Chondrocyte (in vitro differentiated cells): ENCODE data around the gene ARID4B. TPM values are rescaled to one million over a fixed set of nuclear protein-coding genes. Genes with fewer than 3 reads are reported as not detected.

Experiments used
- DNase-seq: peaks from one replicate; pipeline ENCODE4 v3.0.0; 2021; ENCODE audit warnings: mixed read lengths, low spot score
- H3K27ac Mint-ChIP-seq: one replicate; pipeline ENCODE4 v1.8.0; 2021; ENCODE audit warnings: mild to moderate bottlenecking, moderate library complexity, mixed read lengths; ENCODE audit not compliant: unreplicated experiment
- H3K27me3 Mint-ChIP-seq: 2 replicates; pipeline ENCODE4 v1.8.0; 2021; ENCODE audit warnings: low read depth, mixed read lengths
- H3K36me3 Mint-ChIP-seq: 2 replicates; pipeline ENCODE4 v1.8.0; 2021; ENCODE audit warnings: low read depth, mixed read lengths
- H3K4me1 Mint-ChIP-seq: 2 replicates; pipeline ENCODE4 v1.8.0; 2021; ENCODE audit warnings: low read depth, mild to moderate bottlenecking, mixed read lengths
- H3K4me3 Mint-ChIP-seq: one replicate; pipeline ENCODE4 v1.8.0; 2021; ENCODE audit warnings: mild to moderate bottlenecking, moderate library complexity, mixed read lengths; ENCODE audit not compliant: unreplicated experiment
- H3K9me3 Mint-ChIP-seq: 2 replicates; pipeline ENCODE4 v1.8.0; 2021; ENCODE audit warnings: low read depth, mixed read lengths
- total RNA-seq: library from RNA; stranded (reverse); gene quantifications from 3 replicates; pipeline ENCODE4 v1.2.1, GENCODE V29; 2021
- TF ChIP-seq, protein P1 (sequence below): fragments of 200-600 bp; sonication (generic); IDR thresholded peaks from 2 replicates; pipeline ENCODE4 v1.5.0; 2021; ENCODE audit warnings: antibody characterized with exemption, mild to moderate bottlenecking, moderate library complexity

Gene ARID4B
- total RNA-seq, 1 donor from 2014 or later: 26.5 TPM

DNA sequence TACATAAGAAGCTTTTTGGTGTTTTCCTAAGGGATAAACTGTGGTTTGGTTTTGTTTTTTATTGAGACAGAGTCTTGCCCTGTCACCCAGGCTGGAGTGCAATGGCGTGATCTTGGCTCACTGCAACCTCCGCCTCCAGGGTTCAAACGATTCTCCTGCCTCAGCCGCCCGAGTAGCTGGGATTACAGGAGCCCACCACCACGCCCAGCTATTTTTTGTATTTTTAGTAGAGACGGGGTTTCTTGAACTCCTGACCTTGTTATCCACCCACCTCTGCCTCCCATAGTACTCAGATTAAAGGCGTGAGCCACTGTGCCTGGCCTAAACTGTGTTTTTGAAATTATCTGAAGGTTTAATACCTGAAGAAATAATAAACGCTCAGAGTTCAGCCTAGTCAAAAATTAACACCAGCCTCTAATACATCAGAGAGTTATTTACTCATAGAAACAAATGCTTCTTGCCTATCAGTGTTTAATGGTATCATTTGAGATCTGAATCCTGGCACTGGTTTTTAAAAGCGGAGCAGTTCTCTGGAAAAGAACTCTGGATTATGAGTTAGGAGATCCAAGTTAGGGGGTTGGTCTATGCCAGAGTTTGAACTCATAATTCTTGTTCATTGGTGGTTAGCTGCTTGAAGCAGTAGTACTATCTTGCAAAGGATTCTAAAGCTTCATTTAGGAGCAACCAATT is 28.7 kb downstream of the ARID4B start:
- Mint-ChIP-seq H3K36me3 (no peaks in the 10 kb centered on the region), H3K9me3 (peaks cover 3% of the 10 kb centered on the region), H3K27ac (no peak overlapping the region), H3K27me3 (no peaks in the 10 kb centered on the region), H3K4me3 (no peak overlapping the region), H3K4me1 (peaks cover 24% of the 10 kb centered on the region)
- TF ChIP-seq, protein P1, sequence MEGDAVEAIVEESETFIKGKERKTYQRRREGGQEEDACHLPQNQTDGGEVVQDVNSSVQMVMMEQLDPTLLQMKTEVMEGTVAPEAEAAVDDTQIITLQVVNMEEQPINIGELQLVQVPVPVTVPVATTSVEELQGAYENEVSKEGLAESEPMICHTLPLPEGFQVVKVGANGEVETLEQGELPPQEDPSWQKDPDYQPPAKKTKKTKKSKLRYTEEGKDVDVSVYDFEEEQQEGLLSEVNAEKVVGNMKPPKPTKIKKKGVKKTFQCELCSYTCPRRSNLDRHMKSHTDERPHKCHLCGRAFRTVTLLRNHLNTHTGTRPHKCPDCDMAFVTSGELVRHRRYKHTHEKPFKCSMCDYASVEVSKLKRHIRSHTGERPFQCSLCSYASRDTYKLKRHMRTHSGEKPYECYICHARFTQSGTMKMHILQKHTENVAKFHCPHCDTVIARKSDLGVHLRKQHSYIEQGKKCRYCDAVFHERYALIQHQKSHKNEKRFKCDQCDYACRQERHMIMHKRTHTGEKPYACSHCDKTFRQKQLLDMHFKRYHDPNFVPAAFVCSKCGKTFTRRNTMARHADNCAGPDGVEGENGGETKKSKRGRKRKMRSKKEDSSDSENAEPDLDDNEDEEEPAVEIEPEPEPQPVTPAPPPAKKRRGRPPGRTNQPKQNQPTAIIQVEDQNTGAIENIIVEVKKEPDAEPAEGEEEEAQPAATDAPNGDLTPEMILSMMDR: no peak
- DNase-seq: no peak

DNA sequence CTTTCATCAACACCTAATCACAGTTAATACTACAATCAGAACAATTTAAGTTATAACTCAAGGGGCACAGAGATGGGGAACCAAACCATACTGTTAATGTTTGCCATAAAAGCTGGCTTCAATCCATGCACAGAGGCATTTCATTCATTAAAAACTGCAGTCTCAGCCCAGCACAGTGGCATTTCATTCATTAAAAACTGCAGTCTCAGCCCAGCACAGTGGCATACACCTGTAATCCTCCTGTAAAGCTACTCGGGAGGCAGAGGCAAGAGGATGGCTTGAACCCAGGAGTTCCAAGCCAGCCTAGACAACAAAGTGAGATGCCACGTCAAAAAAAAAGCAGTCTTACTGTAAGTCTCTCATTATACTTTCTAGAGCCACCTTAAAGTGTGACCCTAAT is 29.2 kb downstream of the ARID4B start:
- TF ChIP-seq, protein P1: no peak
- no peak for DNase-seq
- peaks cover 24% of the 10 kb centered on the region for H3K4me1 Mint-ChIP-seq
- H3K4me3 Mint-ChIP-seq: no peak overlapping the region
- no peaks in the 10 kb centered on the region for H3K36me3 Mint-ChIP-seq
- H3K27me3 Mint-ChIP-seq: no peaks in the 10 kb centered on the region
- no peak overlapping the region for H3K27ac Mint-ChIP-seq
- peaks cover 3% of the 10 kb centered on the region for H3K9me3 Mint-ChIP-seq

DNA sequence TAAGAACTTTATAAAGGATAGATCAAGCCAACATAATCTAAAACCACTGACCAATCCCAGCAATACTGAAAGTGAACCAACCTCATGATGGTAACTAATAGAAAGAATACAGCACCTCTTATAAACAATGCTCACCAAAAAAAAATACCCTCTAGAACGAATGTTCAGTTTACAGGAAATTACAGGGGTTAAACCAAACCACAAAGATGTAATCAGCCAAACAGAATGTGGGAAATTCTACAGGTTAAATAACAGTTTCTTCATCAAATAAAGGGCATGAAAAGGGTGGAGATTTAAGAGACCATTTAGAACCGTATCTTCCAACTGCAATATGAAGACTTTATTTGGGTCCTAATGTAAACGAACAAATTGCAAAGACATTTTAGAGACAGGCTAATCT is 30.4 kb downstream of the ARID4B start:
- Mint-ChIP-seq H3K9me3 (peaks cover 3% of the 10 kb centered on the region), H3K27me3 (no peaks in the 10 kb centered on the region), H3K36me3 (no peaks in the 10 kb centered on the region), H3K4me3 (no peak overlapping the region), H3K27ac (peak overlapping the region; percentile 18), H3K4me1 (peaks cover 23% of the 10 kb centered on the region)
- DNase-seq: no peak
- TF ChIP-seq, protein P1: no peak

DNA sequence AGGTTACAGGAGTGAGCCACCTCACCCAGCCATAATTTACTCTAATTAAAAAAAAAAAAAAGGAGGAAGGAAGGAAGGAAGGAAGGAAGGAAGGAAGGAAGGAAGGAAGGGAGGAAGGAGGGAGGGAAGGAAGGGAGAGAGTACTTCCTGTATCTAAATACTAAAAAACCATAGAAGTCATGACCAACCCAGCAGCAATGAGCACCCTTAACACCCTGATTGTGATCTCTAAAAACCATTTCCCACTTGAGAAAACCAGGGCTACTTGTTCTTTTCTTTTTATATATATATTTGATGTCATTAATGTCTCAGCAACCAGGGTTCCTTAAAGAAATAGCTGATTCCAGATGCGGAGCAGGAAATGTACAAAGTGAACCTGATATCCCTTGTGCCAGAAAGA is 31.2 kb downstream of the ARID4B start:
- no peak overlapping the region for H3K27ac Mint-ChIP-seq

DNA sequence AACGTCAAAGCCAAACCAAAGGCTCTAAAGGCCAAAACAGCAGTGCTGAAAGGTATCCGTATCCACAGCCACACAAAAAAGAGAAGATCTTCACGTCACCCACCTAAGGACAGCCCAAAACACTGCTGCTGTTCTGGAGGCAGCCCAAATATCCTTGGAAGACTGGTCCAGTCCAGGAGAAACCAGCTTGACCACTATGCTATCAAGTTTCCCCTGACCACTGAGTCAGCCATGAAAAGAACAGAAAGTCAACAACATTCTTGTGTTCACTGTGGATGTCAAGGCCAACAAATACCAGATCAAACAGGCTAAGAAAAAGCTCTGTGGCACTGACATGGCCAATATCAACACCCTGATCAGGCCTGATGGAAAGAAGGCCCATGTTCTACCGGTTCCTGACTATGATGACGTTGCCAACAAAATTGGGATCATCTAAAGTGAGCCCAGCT is 32.1 kb downstream of the ARID4B start:
- H3K27ac Mint-ChIP-seq: peak overlapping the region; percentile 86
- H3K4me3 Mint-ChIP-seq: no peak overlapping the region
- TF ChIP-seq, protein P1: no peak
- no peaks in the 10 kb centered on the region for H3K36me3 Mint-ChIP-seq
- peaks cover 3% of the 10 kb centered on the region for H3K9me3 Mint-ChIP-seq
- DNase-seq: no peak
- no peaks in the 10 kb centered on the region for H3K27me3 Mint-ChIP-seq
- H3K4me1 Mint-ChIP-seq: peaks cover 21% of the 10 kb centered on the region

More for the DNA sequence above, 31.2 kb downstream of the ARID4B start:
- Mint-ChIP-seq H3K4me1 (peaks cover 21% of the 10 kb centered on the region), H3K9me3 (peaks cover 3% of the 10 kb centered on the region), H3K36me3 (no peaks in the 10 kb centered on the region), H3K4me3 (no peak overlapping the region), H3K27me3 (no peaks in the 10 kb centered on the region)
- TF ChIP-seq, protein P1: no peak
- no peak for DNase-seq
